NT2/D1 (cell line): Measurements from ENCODE around the gene RALA.

Experiments
- DNase-seq: peaks from one replicate; pipeline ENCODE4 v3.0.0-alpha.2; 2011; ENCODE audit warnings: low read depth, low spot score
- H3K27me3 ChIP-seq: 2 replicates; pipeline ENCODE4 v1.6.0; 2011; ENCODE audit warnings: mild to moderate bottlenecking; ENCODE audit not compliant: insufficient read length, insufficient read depth
- H3K36me3 ChIP-seq: 2 replicates; pipeline ENCODE4 v1.6.1; 2011; ENCODE audit warnings: mild to moderate bottlenecking, low read length, mixed read lengths; ENCODE audit not compliant: insufficient read depth, insufficient read length
- H3K4me1 ChIP-seq: 2 replicates; pipeline ENCODE4 v1.5.1; 2011; ENCODE audit not compliant: insufficient read depth, insufficient read length
- H3K4me3 ChIP-seq: 2 replicates; pipeline ENCODE4 v1.5.1; 2011; ENCODE audit warnings: low read depth; ENCODE audit not compliant: insufficient read length
- H3K9ac ChIP-seq: 2 replicates; pipeline ENCODE4 v1.6.0; 2011; ENCODE audit warnings: low read depth; ENCODE audit not compliant: insufficient read length
- H3K9me3 ChIP-seq: 2 replicates; pipeline ENCODE4 v1.5.1; 2011; ENCODE audit warnings: mild to moderate bottlenecking, low read length; ENCODE audit not compliant: insufficient read depth
- SUZ12 ChIP-seq: IDR thresholded peaks from 2 replicates; pipeline ENCODE4 v1.6.1; 2011; ENCODE audit not compliant: insufficient read length, insufficient read depth; ENCODE audit errors: extremely low read depth
- YY1 ChIP-seq: IDR thresholded peaks from 2 replicates; pipeline ENCODE4 v1.6.1; 2011; ENCODE audit not compliant: insufficient read length, insufficient read depth
- ZNF274 ChIP-seq: IDR thresholded peaks from 2 replicates; pipeline ENCODE4 v1.6.1; 2011; ENCODE audit warnings: mild to moderate bottlenecking, low read depth, low read length

RALA gene

GRCh38 chr7:39621784-39622411, 1.5 kb upstream of the RALA start:
- peaks cover 16% of the 10 kb centered on the region for H3K36me3 ChIP-seq
- no peak for TF ChIP-seq ZNF274
- TF ChIP-seq YY1: no peak
- TF ChIP-seq SUZ12: no peak
- no peaks in the 10 kb centered on the region for H3K27me3 ChIP-seq
- DNase-seq: no peak
- no peak overlapping the region for H3K4me3 ChIP-seq
- no peaks in the 10 kb centered on the region for H3K9me3 ChIP-seq
- H3K9ac ChIP-seq: no peak overlapping the region
- peaks cover 2% of the 10 kb centered on the region for H3K4me1 ChIP-seq

GRCh38 chr7:39622609-39623008, 763 bp upstream of the RALA start:
- Histone ChIP-seq H3K36me3 (peaks cover 16% of the 10 kb centered on the region), H3K4me3 (peak overlapping the region; percentile 84)

GRCh38 chr7:39623732-39624441, 515 bp downstream of the RALA start:
- no peaks in the 10 kb centered on the region for H3K9me3 ChIP-seq
- H3K36me3 ChIP-seq: peaks cover 19% of the 10 kb centered on the region
- H3K4me1 ChIP-seq: peaks cover 2% of the 10 kb centered on the region
- no peak for DNase-seq
- H3K9ac ChIP-seq: peak overlapping the region; percentile 92
- TF ChIP-seq ZNF274: no peak
- TF ChIP-seq YY1: no peak
- TF ChIP-seq SUZ12: no peak
- no peaks in the 10 kb centered on the region for H3K27me3 ChIP-seq
- peak overlapping the region; percentile 84 for H3K4me3 ChIP-seq

More at GRCh38 chr7:39622609-39623008, 763 bp upstream of the RALA start:
- Histone ChIP-seq H3K9me3 (no peaks in the 10 kb centered on the region), H3K9ac (peak overlapping the region; percentile 92), H3K27me3 (no peaks in the 10 kb centered on the region), H3K4me1 (peaks cover 2% of the 10 kb centered on the region)
- no peak for DNase-seq
- no peak for TF ChIP-seq SUZ12
- TF ChIP-seq ZNF274: no peak

GRCh38 chr7:39624442-39624807, 1.1 kb downstream of the RALA start:
- Histone ChIP-seq H3K27me3 (no peaks in the 10 kb centered on the region), H3K9me3 (no peaks in the 10 kb centered on the region), H3K36me3 (peaks cover 19% of the 10 kb centered on the region), H3K4me1 (peaks cover 2% of the 10 kb centered on the region), H3K9ac (peak overlapping the region; percentile 92), H3K4me3 (peak overlapping the region; percentile 84)
- TF ChIP-seq ZNF274 (no peak), YY1 (no peak), SUZ12 (no peak)
- DNase-seq: no peak

- Histone ChIP-seq H3K4me3 (no peak overlapping the region), H3K36me3 (peaks cover 23% of the 10 kb centered on the region), H3K27me3 (no peaks in the 10 kb centered on the region), H3K4me1 (peaks cover 2% of the 10 kb centered on the region), H3K9me3 (no peaks in the 10 kb centered on the region), H3K9ac (no peak overlapping the region)
- TF ChIP-seq ZNF274 (no peak), SUZ12 (no peak), YY1 (no peak)
- no peak for DNase-seq
Measured at GRCh38 chr7:39624935-39625694, 1.7 kb downstream of the RALA start.

GRCh38 chr7:39631736-39632308, 8.4 kb downstream of the RALA start:
- H3K36me3 ChIP-seq: peaks cover 53% of the 10 kb centered on the region
- H3K27me3 ChIP-seq: no peaks in the 10 kb centered on the region
- no peak overlapping the region for H3K9ac ChIP-seq
- DNase-seq: no peak
- no peak overlapping the region for H3K4me3 ChIP-seq
- H3K4me1 ChIP-seq: no peaks in the 10 kb centered on the region
- TF ChIP-seq YY1: no peak
- TF ChIP-seq SUZ12: no peak
- TF ChIP-seq ZNF274: no peak
- no peaks in the 10 kb centered on the region for H3K9me3 ChIP-seq
